ENCODE measurements around the gene PPP1R1C.
A peak's percentile ranks its signal among the peaks of the same experiment; 100 is the strongest.
"Not testable (repeated sequence)": the region's sequence is repeated elsewhere in the genome, so short reads cannot be mapped to it uniquely, and the experiment has no call there.

Gene PPP1R1C

GRCh38 chr2:181985632-181986205 lies at the start of gene PPP1R1C:
Gene PPP1R1C, plus strand, starts transcription at chr2:181985853. Its CDS starts 258 bp downstream, at chr2:181986111.
- DNase-seq (ENCODE audit: low read depth, low spot score), result no peak

GRCh38 chr2:181937473-181937872 lies 48.2 kb upstream of the PPP1R1C start:
- no peak for DNase-seq (ENCODE audit: low read depth, low spot score)

- DNase-seq (ENCODE audit: low read depth, low spot score), result no peak
Measured at GRCh38 chr2:181943411-181944124, 42.1 kb upstream of the PPP1R1C start.

GRCh38 chr2:181944164-181944913 lies 41.3 kb upstream of the PPP1R1C start:
- DNase-seq (ENCODE audit: low read depth, low spot score), result no peak

GRCh38 chr2:181944914-181945291 lies 40.8 kb upstream of the PPP1R1C start:
- DNase-seq (ENCODE audit: low read depth, low spot score), result no peak

GRCh38 chr2:181946444-181947127 lies 39.1 kb upstream of the PPP1R1C start:
- no peak for DNase-seq (ENCODE audit: low read depth, low spot score)

- DNase-seq (ENCODE audit: low read depth, low spot score), result no peak
Measured at GRCh38 chr2:181947273-181947672, 38.4 kb upstream of the PPP1R1C start.

- no peak for DNase-seq (ENCODE audit: low read depth, low spot score)
Measured at GRCh38 chr2:181948227-181948626, 37.4 kb upstream of the PPP1R1C start.

- DNase-seq (ENCODE audit: low read depth, low spot score), result no peak
Measured at GRCh38 chr2:181949047-181949446, 36.6 kb upstream of the PPP1R1C start.

- DNase-seq (ENCODE audit: low read depth, low spot score), result no peak
Measured at GRCh38 chr2:181952404-181953226, 33.0 kb upstream of the PPP1R1C start.

GRCh38 chr2:181953881-181954537 lies 31.6 kb upstream of the PPP1R1C start:
- DNase-seq (ENCODE audit: low read depth, low spot score), result peak; percentile 27

GRCh38 chr2:181954538-181954883 lies 31.1 kb upstream of the PPP1R1C start:
- DNase-seq (ENCODE audit: low read depth, low spot score), result no peak

- DNase-seq (ENCODE audit: low read depth, low spot score), result no peak
Measured at GRCh38 chr2:181955010-181955409, 30.6 kb upstream of the PPP1R1C start.

GRCh38 chr2:181955866-181956265 lies 29.8 kb upstream of the PPP1R1C start:
- not testable (repeated sequence) for DNase-seq (ENCODE audit: low read depth, low spot score)

GRCh38 chr2:181957668-181958067 lies 28.0 kb upstream of the PPP1R1C start:
- DNase-seq (ENCODE audit: low read depth, low spot score), result no peak

- DNase-seq (ENCODE audit: low read depth, low spot score), result no peak
Measured at GRCh38 chr2:181958726-181959125, 26.9 kb upstream of the PPP1R1C start.

- DNase-seq (ENCODE audit: low read depth, low spot score), result no peak
Measured at GRCh38 chr2:181959508-181959907, 26.1 kb upstream of the PPP1R1C start.

GRCh38 chr2:181961167-181961566 lies 24.5 kb upstream of the PPP1R1C start:
- DNase-seq (ENCODE audit: low read depth, low spot score), result not testable (repeated sequence)

- DNase-seq (ENCODE audit: low read depth, low spot score), result no peak
Measured at GRCh38 chr2:181962142-181962541, 23.5 kb upstream of the PPP1R1C start.

GRCh38 chr2:181970160-181970794 lies 15.4 kb upstream of the PPP1R1C start:
- DNase-seq (ENCODE audit: low read depth, low spot score), result no peak

All from activated naive CD8-positive, alpha-beta T cell treated with anti-CD3 and anti-CD28 coated beads, Interleukin-2, amount 50 U/mL, for 16 hours (primary cell).